NCI-H1417 treated with DMSO at 0.1 percent for 48 hours (cell line): Measurements from ENCODE around the gene EIF5AL1.
"Not testable (repeated sequence)": the region's sequence is repeated elsewhere in the genome, so short reads cannot be mapped to it uniquely, and the experiment has no call there.

ENCODE experiments used
- DNase-seq: peaks from one replicate; lab custom pipeline; 2025; lab: John Stamatoyannopoulos, UW

Gene EIF5AL1

DNA sequence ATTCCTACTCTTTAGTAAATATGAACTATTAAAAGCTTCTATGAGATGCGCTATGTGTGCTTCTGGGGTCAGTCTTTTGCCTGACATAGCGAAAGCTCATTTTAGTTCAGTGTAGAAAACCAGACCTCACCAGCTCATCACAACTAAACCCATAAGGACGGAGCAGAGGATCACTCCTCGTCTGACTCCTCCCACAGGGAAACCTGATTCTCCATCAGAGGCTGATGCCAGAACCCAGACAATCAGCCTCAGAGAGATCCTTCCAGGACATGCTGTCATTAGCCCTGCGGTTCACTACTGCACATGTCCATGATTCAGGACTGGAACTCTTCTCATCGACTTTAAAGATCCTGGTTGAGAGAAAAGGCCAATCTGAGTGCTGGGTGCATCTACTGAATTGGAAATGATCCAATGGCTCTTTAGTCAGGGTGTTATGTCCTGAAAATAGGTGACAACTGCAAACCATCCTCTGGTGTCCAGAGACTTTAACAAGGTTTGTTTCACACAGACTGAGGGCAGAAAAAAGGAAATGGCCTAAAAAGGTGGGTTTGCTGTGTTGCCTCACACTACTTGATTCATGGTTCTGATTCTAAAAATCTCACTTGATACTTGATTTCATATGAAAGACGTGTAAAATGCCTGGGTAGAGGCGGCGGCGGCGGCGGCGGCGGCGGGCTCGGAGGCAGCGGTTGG, at the start of gene EIF5AL1:
EIF5AL1 (plus strand) TSS at position 643 of the 693 bp plus-strand sequence. CDS start 117 bp downstream, outside the sequence.
- not testable (repeated sequence) for DNase-seq

DNA sequence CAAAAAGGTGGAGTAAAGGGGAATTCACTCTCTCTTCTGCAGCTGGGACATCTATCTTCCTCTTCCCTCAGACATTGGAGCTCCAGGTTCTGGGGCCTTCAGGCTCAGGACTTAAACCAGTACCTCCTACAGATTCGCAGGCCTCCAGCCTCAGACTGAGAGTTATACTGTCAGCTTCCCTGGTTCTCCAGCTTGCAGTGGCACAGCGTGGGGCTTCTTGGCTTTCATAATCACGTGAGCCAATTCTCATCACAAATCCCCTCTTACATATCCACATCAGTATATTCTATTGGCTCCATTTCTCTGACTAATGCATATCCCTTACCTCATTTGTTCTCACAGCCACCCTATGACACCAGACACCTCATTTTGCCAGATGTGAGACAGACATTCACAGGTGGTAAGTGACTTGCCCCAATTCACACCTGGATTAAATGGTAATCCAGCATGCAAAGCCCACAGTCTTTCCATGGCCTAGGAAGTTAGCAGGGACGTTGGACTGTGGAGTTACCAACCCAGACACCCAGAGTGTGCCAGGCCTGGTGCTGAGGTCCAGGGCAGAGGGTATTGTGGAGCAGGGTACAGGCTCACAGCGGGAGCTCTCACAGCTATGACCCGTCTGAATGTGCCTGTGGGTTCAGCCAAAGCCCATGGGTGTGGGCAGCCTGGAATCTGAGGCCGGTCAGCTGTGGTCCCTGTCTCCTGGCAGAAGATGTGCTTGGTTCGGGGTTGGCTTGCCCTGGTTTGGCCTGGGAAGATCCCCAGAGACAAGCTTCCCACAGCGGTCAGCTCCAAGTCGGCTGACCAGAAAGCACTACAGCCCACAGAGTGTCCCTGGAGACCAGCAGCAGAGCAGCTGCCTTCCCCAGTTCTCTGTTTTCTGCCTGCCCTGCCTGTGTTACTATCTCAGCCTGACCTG, 48.5 kb upstream of the EIF5AL1 start:
- no peak for DNase-seq

DNA sequence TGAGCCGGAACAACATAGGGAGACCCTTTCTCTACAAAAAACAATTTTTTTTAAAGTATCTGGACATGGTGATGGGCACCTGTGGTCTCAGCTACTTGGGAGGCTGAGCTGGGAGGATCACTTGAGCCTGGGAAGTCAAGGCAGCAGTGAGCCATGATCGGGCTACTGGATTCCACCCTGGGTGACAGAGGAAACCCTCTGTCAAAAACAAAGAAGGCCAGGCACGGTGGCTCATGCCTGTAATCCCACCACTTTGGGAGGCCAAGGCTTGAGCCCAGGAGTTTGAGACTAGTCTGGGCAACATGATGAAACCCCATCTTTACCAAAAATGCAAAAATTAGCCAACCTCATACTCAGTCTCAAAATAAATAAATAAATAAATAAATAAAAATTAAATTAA, 47.0 kb upstream of the EIF5AL1 start:
- DNase-seq: no peak

DNA sequence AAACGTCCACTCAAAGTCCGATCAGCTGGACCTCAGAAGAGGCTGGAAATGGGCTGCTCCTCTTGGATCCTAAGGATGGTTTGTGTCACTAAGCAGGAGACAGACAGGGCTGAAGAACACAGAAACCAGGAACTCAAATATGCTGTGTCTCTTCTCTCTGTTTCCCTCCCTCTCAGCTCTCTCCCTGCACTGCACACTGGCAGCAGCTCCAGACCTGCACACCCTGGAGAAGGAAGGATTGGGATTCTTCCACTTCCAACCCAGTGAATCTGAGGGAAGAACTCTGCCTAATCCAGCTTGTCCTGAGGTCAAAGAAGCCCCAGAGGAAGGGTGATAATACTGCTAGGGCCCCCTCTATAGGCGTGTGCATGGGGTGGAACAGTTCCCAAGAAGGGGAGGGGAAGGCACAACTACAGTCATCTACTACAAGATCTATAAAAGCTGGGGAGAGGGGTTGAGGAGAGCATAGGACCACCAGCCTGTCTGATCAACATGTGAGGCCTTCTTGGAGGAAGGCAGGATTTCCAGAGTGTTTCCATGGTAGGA, 44.2 kb upstream of the EIF5AL1 start:
- DNase-seq: no peak

DNA sequence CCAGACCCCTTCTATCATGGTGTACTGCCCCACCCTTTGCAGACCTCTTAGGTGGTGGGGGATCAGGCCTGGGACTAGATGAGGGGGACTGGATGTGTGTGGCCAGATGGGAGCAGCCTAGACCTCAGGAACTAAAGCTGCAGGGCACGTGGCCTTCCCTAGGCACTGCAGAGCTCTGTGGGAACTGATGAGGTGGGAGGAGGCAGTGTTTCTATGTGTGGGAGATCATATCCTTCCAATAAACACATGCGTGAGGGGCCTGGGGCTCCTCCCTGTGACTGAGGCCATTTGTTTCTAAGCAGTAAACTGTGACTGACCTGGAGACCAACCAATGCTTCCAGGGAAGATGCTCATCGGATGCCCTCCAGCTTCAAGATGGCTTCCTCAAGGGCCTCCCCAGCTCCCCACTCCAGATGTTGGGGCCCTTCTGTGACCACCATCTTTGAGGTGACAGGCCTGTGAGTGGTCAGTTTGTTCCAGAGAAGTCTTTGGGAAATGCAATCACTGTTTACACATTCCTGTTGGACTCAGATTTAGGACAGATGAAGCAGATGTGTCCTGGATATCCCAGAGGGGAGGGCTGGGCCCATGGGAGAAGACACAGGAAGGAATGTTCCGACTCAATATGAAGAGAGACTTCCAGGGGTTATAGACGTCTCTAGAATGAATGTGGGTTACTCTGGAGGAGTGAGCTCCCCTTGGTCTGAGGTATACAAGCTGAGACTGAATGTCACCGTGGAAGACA, 43.3 kb upstream of the EIF5AL1 start:
- no peak for DNase-seq

DNA sequence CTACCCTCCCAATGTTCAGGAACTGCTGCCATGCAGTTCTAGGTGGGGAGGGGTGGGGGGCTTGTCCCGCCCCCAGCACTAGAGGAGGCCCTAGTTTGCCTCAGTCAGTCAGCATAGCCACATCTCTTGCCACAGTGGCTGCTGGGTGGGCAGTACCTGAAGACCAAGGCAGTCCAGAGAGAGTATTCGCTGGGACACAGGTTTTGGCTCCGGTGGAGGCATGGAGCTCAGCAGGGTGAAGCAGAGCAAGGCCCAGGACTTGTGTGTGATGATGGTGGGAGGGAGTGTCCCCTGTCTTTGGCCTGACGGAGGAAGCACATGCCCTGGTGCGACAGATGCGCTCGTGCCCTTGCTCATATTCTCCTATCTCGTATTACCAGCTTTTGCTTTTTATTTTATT, 42.2 kb upstream of the EIF5AL1 start:
- DNase-seq: no peak

DNA sequence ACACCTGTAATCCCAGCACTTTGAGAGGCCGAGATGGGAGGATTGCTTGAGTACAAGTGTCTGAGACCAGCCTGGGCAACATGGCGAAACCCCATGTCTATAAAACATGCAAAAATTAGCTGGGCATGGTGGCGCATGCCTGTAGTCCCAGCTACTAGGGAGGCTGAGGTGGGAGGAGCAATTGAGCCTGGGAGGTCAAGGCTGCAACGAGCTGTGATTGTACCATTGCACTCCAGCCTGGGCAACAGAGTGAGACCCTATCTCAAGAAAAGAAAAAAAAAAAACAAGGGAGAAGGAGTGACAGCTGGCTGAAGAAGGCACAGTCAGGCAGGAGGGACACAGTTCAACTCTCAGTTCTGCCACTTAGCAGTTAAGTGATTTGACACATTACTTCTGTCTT, 40.6 kb upstream of the EIF5AL1 start:
- no peak for DNase-seq

DNA sequence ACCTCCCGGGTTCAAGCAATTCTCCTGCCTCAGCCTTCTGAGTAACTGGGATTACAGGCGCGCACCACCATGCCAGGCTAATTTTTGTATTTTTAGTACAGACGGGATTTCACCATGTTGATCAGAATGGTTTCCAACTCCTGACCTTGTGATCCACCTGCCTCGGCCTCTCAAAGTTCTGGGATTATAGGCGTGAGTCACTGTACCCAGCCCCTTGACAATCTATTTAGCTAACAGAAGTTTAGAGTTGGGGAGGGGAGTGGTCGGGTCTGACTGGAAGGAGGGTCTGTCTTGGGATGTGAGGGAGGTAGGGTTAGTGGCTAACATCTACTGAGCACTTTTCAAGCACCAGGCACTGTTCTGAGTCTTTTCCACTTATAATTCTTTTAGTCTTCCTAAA, 39.9 kb upstream of the EIF5AL1 start:
- DNase-seq: no peak

DNA sequence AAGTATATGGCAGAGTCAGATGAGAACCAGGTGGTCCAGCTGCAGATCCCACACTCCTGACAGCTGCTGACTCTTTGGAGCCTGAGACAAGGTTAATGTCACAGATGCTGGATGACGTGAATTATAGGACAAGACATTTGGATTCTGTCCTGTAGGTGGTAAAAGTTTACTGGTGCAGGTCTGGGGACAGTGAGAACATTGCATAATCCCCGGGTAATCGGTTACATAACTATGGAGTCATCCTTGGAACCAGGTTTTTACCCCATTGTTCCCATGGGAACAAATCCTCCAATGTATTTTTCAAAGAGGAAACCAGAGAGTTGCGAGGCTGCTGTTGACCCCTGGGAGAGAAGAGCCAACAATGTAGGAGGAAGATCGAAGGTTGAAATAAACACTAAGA, 39.4 kb upstream of the EIF5AL1 start:
- DNase-seq: no peak

DNA sequence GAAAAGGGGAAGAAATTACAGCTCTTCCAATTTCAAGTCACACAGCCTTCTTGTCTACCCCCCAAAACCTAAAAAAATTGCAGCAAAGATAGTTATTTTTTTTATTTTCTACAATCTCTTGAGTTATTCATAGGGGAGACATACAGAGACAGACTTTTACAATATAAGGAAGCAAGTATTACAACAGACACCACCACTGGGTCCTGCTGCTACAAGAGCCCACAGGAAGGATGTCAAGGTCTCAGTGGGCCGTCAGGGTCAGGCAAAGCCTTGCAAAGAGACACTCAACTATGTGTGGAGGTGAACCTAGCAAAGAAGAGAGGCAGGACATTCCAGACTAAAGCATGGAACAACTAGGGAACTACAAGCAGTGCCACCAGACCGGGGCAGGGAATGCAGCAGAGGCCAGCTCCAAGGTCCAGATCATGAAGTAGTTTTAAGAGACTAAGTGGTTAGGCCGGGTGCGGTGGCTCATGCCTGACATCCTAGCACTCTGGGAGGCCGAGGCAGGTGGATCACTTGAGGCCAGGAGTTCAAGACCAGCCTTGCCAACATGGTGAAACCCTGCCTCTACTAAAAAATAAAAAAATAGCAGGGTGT, 38.7 kb upstream of the EIF5AL1 start:
- no peak for DNase-seq

DNA sequence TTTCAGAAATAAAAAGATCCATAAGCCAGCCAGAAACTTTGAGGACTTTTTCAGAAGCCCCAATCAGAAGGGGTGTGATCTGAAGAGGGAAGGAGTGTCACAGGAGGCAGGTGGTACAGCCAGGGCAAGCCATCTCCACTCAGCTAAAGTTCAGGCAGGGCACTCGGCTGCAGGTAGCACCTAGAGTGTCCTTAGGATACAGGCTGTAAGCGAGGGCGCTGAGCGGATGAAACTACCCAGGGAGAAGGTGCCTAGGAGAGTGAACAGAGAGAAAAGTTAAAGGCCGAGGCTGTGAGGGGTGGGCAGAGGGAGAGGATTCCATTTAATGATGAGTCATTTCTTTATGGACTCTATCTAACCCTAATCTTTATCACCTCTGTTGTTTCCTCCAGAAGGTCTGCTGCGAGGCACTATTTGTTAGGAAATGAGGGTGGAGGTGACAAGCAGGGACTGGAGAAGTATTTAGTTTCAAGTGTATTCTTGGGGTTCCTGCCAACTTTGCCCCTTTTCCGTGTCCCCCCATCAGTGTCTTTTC, 37.1 kb upstream of the EIF5AL1 start:
- no peak for DNase-seq

DNA sequence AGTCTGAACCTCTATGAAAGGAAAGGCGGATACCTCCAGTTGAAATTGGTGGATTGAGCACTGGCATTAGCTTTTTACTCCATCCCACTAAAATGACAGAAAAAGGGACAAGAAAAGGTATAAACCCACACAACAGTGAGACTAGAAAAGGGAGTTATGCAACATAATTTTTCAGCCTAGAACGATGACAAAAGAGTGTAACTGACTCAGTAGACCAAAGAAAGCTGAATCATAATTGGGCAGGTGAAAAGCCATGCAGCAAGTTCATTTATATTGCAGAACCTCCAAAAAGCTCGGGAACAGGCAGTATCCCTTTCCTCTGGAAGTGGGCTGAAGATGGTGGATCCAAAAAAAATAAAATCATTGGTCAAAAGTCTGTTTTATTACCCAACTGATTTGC, 36.5 kb upstream of the EIF5AL1 start:
- DNase-seq: no peak

DNA sequence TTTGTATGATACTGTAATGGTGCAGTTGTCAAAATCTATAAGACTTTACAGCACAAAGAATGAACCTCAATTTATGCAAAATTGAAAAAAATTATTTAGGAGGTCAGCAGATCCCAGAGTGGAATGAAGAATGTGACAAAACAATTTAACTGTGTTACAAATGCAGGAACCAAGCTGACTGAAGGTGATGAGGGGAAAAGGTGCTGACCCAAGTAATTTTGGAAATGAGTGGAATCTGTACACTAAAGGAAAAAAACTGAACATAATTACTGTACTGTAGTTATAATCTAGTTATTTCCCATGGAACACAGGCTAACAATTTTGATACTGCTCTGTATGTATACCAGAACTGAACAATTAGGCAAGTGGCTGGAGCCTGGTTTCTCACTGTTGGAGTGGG, 35.7 kb upstream of the EIF5AL1 start:
- no peak for DNase-seq

DNA sequence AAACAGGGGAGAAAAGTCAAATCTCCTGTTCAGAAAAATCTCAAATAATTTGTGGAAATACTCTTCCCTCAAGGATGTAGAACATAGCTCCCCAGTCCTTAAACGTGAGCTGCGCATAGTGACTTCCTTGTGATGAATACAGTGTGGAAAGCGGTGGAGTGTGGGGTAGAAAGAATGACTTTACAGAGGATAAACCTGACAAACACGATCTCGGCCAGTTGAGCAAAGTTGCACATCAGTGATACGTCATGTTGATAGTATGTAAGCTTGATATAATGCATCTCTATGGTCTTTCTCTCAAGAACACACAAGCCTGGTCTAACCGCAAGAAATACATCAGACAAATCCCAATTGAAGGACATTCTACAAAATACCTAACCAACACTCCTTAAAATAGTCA, 34.9 kb upstream of the EIF5AL1 start:
- DNase-seq: no peak

DNA sequence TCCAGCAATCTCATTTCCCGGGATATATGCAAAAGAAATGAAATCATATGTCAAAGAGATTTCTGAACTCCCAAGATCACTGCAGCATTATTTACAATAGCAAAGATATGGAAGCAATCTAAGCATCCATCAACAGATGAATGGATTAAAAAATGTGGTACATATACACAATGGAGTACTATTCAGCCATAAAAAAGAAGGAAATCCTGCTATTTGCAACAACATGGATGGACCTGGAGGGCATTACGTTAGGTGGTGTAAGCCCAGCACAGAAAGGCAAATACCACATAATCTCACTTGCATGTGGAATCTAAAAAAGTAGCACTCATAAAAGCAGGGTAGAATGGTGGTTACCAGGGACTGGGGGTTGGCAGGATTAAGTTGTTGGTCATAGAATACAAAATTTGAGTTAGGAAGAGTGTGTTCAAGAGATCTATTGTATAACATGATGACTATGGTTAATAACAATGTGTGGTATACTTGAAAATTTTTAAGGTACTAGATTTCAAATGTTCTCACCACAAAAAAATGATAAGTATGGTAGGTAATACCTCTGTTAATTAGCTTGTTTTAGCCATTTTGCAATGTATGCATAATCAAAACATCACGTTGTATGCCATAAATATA, 32.9 kb upstream of the EIF5AL1 start:
- no peak for DNase-seq

DNA sequence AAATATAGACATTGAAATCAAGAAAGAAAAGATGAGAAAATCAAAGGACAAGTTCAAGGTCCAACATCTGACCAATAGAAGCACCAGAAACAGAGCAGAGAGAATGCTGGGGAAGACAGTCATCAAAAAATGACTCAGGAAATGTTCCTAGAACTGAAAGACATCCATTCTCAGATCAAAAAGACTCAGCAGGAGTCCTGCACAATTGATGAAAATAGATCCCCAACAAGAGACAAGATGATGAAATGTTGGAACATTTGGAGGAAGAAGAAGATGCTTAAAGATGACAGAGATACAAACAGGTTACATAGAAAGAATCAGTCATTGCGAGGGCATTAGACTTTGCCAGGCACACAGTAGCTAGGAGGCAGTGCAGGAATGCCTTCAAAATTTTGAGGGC, 30.0 kb upstream of the EIF5AL1 start:
- DNase-seq: no peak

DNA sequence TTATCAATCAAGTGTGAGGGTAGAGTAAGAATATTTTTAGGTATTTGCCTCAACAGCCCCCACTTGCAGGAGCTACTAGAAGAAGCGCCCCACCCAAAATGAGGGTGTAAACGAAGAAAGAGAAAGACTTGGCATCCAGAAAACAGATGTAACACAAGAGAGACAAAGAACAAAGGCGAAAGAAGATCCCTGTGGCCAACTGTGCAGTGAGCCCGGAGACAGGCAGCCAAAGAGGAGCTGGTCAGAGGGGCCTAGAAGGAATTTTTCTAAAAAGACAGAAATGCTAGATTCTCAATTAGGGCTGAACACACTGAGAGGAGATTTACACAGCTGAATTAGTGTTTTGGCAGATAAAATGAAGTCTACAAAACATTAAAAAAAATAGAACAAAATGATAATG, 29.6 kb upstream of the EIF5AL1 start:
- no peak for DNase-seq

DNA sequence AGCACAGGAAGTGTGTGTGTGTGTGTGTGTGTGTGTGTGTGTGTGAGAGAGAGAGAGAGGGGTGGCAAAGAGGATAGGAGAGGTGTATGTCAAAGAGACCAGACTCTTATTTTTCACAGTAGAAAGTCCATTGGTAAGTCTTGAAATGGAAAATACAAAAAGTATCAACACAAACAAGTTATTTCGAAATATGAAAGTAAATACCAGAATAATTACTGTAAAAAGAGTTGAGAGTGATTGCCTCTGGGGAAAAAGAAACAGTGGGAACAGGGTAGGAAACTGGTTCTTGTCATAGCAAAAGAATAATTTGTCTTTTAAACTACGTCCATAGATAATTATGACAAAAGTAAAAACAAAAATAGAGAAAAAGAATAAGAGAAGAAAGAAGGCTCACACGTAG, 29.0 kb upstream of the EIF5AL1 start:
- no peak for DNase-seq

DNA sequence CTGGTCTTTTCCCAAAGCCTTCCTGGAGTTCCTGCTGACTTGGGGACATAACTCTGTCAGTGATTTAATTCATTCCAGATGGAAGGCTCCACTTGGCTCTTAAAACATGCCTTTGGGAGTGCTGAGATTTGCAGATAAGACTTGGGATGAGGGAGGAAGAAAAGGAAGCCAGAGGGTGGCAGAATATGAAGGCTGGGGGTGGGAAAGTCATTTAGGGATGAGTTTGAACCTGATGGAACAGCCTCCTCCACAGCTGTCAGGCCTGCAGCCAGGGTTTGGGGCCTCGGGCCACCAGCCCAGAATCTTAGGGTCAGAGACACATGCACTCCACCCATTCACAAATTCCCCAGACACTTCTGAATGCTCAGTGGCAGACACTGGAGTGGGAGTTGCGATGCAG, 28.4 kb upstream of the EIF5AL1 start:
- no peak for DNase-seq

DNA sequence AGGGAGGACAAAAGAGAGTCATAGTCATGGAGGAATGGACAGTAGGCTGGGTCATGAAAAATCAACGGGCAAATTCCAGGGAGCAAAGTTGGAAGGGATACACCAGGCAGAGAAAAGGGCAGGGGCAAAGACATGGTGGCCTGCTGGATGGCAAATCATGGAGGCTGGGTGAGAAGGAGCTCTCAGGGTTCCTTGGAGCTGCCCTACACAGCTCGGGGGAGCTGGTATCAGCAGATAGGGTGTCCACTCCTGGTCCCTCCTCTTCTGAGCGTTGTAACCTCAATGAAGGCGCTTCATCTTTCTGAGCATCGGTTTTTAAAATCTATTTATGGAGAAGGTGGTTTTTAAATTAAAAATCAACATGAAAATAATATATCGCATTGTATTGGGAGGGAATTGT, 27.9 kb upstream of the EIF5AL1 start:
- DNase-seq: no peak
